SK-N-SH treated with all-trans-retinoic acid at 6 μM for 48 hours (cell line): Measurements from ENCODE around the gene GGA2.
A peak's percentile ranks its signal among the peaks of the same experiment; 100 is the strongest.

Source experiments
- ATAC-seq: fragments of 200-7000 bp; cut with Tn5 transposase; 3 replicates; pipeline ENCODE4 v1.9.1; 2020; ENCODE audit warnings: mild to moderate bottlenecking, moderate library complexity
- ARNTL ChIP-seq: fragments of 450-650 bp; formaldehyde crosslinking; IDR thresholded peaks from 2 replicates; pipeline ENCODE4 v1.5.0; 2020; ENCODE audit warnings: low read depth, mild to moderate bottlenecking, moderate library complexity, borderline replicate concordance
- BACH2 ChIP-seq: fragments of 250-450 bp; sonication (Bioruptor Pico); IDR thresholded peaks from 2 replicates; pipeline ENCODE4 v1.9.0; 2021; ENCODE audit warnings: mild to moderate bottlenecking, borderline replicate concordance
- CREB5 ChIP-seq: fragments of 250-450 bp; sonication (Bioruptor Pico); IDR thresholded peaks from 2 replicates; pipeline ENCODE4 v1.5.1; 2020; ENCODE audit warnings: low read depth, mild to moderate bottlenecking, moderate library complexity
- CSRNP3 ChIP-seq: fragments of 250-450 bp; sonication (Bioruptor Pico); IDR thresholded peaks from 2 replicates; pipeline ENCODE4 v1.5.1; 2021; ENCODE audit warnings: mild to moderate bottlenecking, moderate library complexity
- ISL1 ChIP-seq: fragments of 250-450 bp; sonication (Bioruptor Pico); IDR thresholded peaks from 2 replicates; pipeline ENCODE4 v2.1.2; 2022; ENCODE audit warnings: mild to moderate bottlenecking, moderate library complexity
- PATZ1 ChIP-seq: fragments of 250-450 bp; sonication (Bioruptor Pico); IDR thresholded peaks from 2 replicates; pipeline ENCODE4 v1.8.0; 2020; ENCODE audit warnings: mild to moderate bottlenecking, moderate library complexity, borderline replicate concordance
- PPARA ChIP-seq: fragments of 250-450 bp; sonication (Bioruptor Pico); IDR thresholded peaks from 2 replicates; pipeline ENCODE4 v1.5.0; 2020; ENCODE audit warnings: mild to moderate bottlenecking, borderline replicate concordance
- SNAI2 ChIP-seq: fragments of 250-450 bp; sonication (Bioruptor Pico); IDR thresholded peaks from 2 replicates; pipeline ENCODE4 v1.5.0; 2020; ENCODE audit warnings: mild to moderate bottlenecking, moderate library complexity
- TCF4 ChIP-seq: fragments of 250-450 bp; sonication (Bioruptor Pico); IDR thresholded peaks from 2 replicates; pipeline ENCODE4 v1.8.0; 2021; ENCODE audit warnings: mild to moderate bottlenecking, moderate library complexity, borderline replicate concordance
- TOX ChIP-seq: fragments of 250-450 bp; sonication (Bioruptor Pico); IDR thresholded peaks from 2 replicates; pipeline ENCODE4 v1.8.0; 2021; ENCODE audit warnings: mild to moderate bottlenecking, moderate library complexity, borderline replicate concordance
- TSHZ2 ChIP-seq: fragments of 250-450 bp; sonication (Bioruptor Pico); IDR thresholded peaks from 2 replicates; pipeline ENCODE4 v1.5.0; 2020; ENCODE audit warnings: mild to moderate bottlenecking, moderate library complexity
- ZC3H10 ChIP-seq: fragments of 250-450 bp; sonication (Bioruptor Pico); IDR thresholded peaks from 2 replicates; pipeline ENCODE4 v1.5.1; 2021; ENCODE audit warnings: mild to moderate bottlenecking, moderate library complexity
- ZFP3 ChIP-seq: fragments of 250-450 bp; sonication (Bioruptor Pico); IDR thresholded peaks from 2 replicates; pipeline ENCODE4 v1.5.0; 2020; ENCODE audit warnings: mild to moderate bottlenecking, moderate library complexity
- ZFP30 ChIP-seq: fragments of 450-650 bp; formaldehyde crosslinking; IDR thresholded peaks from 2 replicates; pipeline ENCODE4 v1.5.0; 2022; ENCODE audit warnings: mild to moderate bottlenecking, moderate library complexity
- ZNF565 ChIP-seq: fragments of 450-650 bp; formaldehyde crosslinking; conservative IDR thresholded peaks from 2 replicates; pipeline ENCODE4 v1.5.0; 2020; ENCODE audit warnings: low read depth, mild to moderate bottlenecking, moderate library complexity
- ZNF70 ChIP-seq: fragments of 450-650 bp; formaldehyde crosslinking; IDR thresholded peaks from 2 replicates; pipeline ENCODE4 v1.5.0; 2020; ENCODE audit warnings: mild to moderate bottlenecking, moderate library complexity
- ZNF8 ChIP-seq: fragments of 450-650 bp; formaldehyde crosslinking; IDR thresholded peaks from 2 replicates; pipeline ENCODE4 v1.5.0; 2020; ENCODE audit warnings: mild to moderate bottlenecking, moderate library complexity

The GGA2 gene

GRCh38 chr16:23521037-23521743 lies 10.9 kb upstream of the GGA2 start:
- no peak for ATAC-seq
- TF ChIP-seq SNAI2 (CRISPR knock-in tag), result no peak

- no peak for TF ChIP-seq PATZ1
- TF ChIP-seq ZFP30 (CRISPR knock-in tag), result no peak
- TF ChIP-seq SNAI2 (CRISPR knock-in tag), result no peak
- TF ChIP-seq ZNF70 (CRISPR knock-in tag), result no peak
- TF ChIP-seq ZNF8 (CRISPR knock-in tag), result no peak
- no peak for TF ChIP-seq BACH2 (CRISPR knock-in tag)
- no peak for ATAC-seq
Observed at GRCh38 chr16:23520500-23520899, 10.2 kb upstream of the GGA2 start.

GRCh38 chr16:23519282-23519681 lies 9.0 kb upstream of the GGA2 start:
- no peak for TF ChIP-seq ARNTL (CRISPR knock-in tag)
- TF ChIP-seq ZNF70 (CRISPR knock-in tag), result no peak
- no peak for TF ChIP-seq TSHZ2 (CRISPR knock-in tag)
- TF ChIP-seq ISL1 (CRISPR knock-in tag), result no peak
- no peak for TF ChIP-seq SNAI2 (CRISPR knock-in tag)
- TF ChIP-seq PPARA (CRISPR knock-in tag), result no peak
- TF ChIP-seq TCF4 (CRISPR knock-in tag), result no peak
- TF ChIP-seq CSRNP3 (CRISPR knock-in tag), result no peak
- TF ChIP-seq ZFP3, result no peak
- TF ChIP-seq ZNF565, result no peak
- TF ChIP-seq BACH2 (CRISPR knock-in tag), result no peak
- TF ChIP-seq TOX (CRISPR knock-in tag), result no peak
- TF ChIP-seq ZC3H10, result no peak
- no peak for TF ChIP-seq CREB5 (CRISPR knock-in tag)
- no peak for TF ChIP-seq ZFP30 (CRISPR knock-in tag)
- ATAC-seq, result 0 out of 3 replicates have a peak, but pooled peaks have one; percentile 21

- TF ChIP-seq TCF4 (CRISPR knock-in tag) (no peak), TSHZ2 (CRISPR knock-in tag) (no peak)
- ATAC-seq, result no peak; the same call in 2 of the 3 replicates
Observed at GRCh38 chr16:23518435-23518891, 8.2 kb upstream of the GGA2 start.
